H9 (cell line): ENCODE results near the gene CYP21A2. TPM values are rescaled to one million over a fixed set of nuclear protein-coding genes. Genes with fewer than 3 reads are reported as not detected.
"Not testable (repeated sequence)": the region's sequence is repeated elsewhere in the genome, so short reads cannot be mapped to it uniquely, and the experiment has no call there.

ENCODE experiments used
- DNase-seq: peaks from one replicate; pipeline ENCODE4 v3.0.0-alpha.2; 2017
- H2AFZ ChIP-seq: one replicate; pipeline ENCODE4 v1.6.1; 2013; ENCODE audit warnings: mild to moderate bottlenecking, low read length, control low read depth, moderate library complexity
- H2AK5ac ChIP-seq: 2 replicates; pipeline ENCODE4 v1.6.1; 2013; ENCODE audit warnings: low read length, control low read depth, mixed read lengths; ENCODE audit not compliant: insufficient read length
- H2BK120ac ChIP-seq: one replicate; pipeline ENCODE4 v1.6.1; 2013; ENCODE audit warnings: low read depth, mild to moderate bottlenecking, low read length, control low read depth, inconsistent platforms; ENCODE audit not compliant: poor library complexity, severe bottlenecking
- H2BK12ac ChIP-seq: 2 replicates; pipeline ENCODE4 v1.6.1; 2013; ENCODE audit warnings: low read length, control low read depth, mixed read lengths, low read depth; ENCODE audit not compliant: insufficient read length
- H2BK15ac ChIP-seq: 2 replicates; pipeline ENCODE4 v1.6.1; 2013; ENCODE audit warnings: low read depth, low read length, control low read depth
- H2BK20ac ChIP-seq: one replicate; pipeline ENCODE4 v1.6.1; 2013; ENCODE audit warnings: low read depth, mild to moderate bottlenecking, low read length, control low read depth, inconsistent platforms; ENCODE audit not compliant: poor library complexity, severe bottlenecking
- H2BK5ac ChIP-seq: 2 replicates; pipeline ENCODE4 v1.6.1; 2013; ENCODE audit warnings: low read length, control low read depth, mixed read lengths; ENCODE audit not compliant: insufficient read length
- H3K14ac ChIP-seq: 2 replicates; pipeline ENCODE4 v1.6.1; 2013; ENCODE audit warnings: low read length, control low read depth; ENCODE audit not compliant: insufficient read depth
- H3K18ac ChIP-seq: 2 replicates; pipeline ENCODE4 v1.6.1; 2013; ENCODE audit warnings: low read depth, mild to moderate bottlenecking, mixed read lengths, low read length, control low read depth; ENCODE audit not compliant: insufficient read length
- H3K23ac ChIP-seq: 2 replicates; pipeline ENCODE4 v1.6.1; 2013; ENCODE audit warnings: low read length, control low read depth, mixed read lengths, low read depth; ENCODE audit not compliant: insufficient read length
- H3K23me2 ChIP-seq: 2 replicates; pipeline ENCODE4 v1.6.1; 2013; ENCODE audit warnings: low read depth, mild to moderate bottlenecking, mixed read lengths, low read length, control low read depth; ENCODE audit not compliant: insufficient read length, poor library complexity, severe bottlenecking
- H3K27ac ChIP-seq: 2 replicates; pipeline ENCODE4 v1.5.1; 2013; ENCODE audit warnings: low read length, control low read depth, mixed read lengths, low read depth; ENCODE audit not compliant: insufficient read length
- H3K27me3 ChIP-seq: 2 replicates; pipeline ENCODE4 v1.6.1; 2013; ENCODE audit warnings: low read length, control low read depth, inconsistent platforms; ENCODE audit not compliant: insufficient read depth
- H3K4ac ChIP-seq: 2 replicates; pipeline ENCODE4 v1.6.1; 2013; ENCODE audit warnings: low read depth, mild to moderate bottlenecking, control low read depth, inconsistent platforms, low read length, moderate library complexity
- H3K4me1 ChIP-seq: 2 replicates; pipeline ENCODE4 v1.6.1; 2013; ENCODE audit warnings: low read length, control low read depth, inconsistent platforms; ENCODE audit not compliant: insufficient read depth
- H3K4me2 ChIP-seq: 2 replicates; pipeline ENCODE4 v1.6.1; 2013; ENCODE audit warnings: low read length, control low read depth, mixed read lengths; ENCODE audit not compliant: insufficient read length, insufficient read depth
- H3K56ac ChIP-seq: 2 replicates; pipeline ENCODE4 v1.6.1; 2013; ENCODE audit warnings: low read depth, mild to moderate bottlenecking, mixed read lengths, low read length, control low read depth; ENCODE audit not compliant: insufficient read length
- H3K79me1 ChIP-seq: 2 replicates; pipeline ENCODE4 v1.6.1; 2013; ENCODE audit warnings: low read depth, mild to moderate bottlenecking, moderate library complexity, low read length, control low read depth, inconsistent platforms; ENCODE audit not compliant: insufficient read depth, poor library complexity, severe bottlenecking
- H3K79me2 ChIP-seq: 2 replicates; pipeline ENCODE4 v1.6.1; 2013; ENCODE audit warnings: low read length, control low read depth, inconsistent platforms; ENCODE audit not compliant: insufficient read depth
- H3K9ac ChIP-seq: 2 replicates; pipeline ENCODE4 v1.6.1; 2013; ENCODE audit warnings: low read length, control low read depth, mixed read lengths; ENCODE audit not compliant: insufficient read length; ENCODE audit errors: extremely low read depth
- H3K9me3 ChIP-seq: one replicate; pipeline ENCODE4 v1.6.1; 2013; ENCODE audit warnings: low read depth, low read length, inconsistent platforms; ENCODE audit not compliant: control insufficient read depth
- H3T11ph ChIP-seq: one replicate; pipeline ENCODE4 v1.6.1; 2013; ENCODE audit warnings: mild to moderate bottlenecking, low read length, control low read depth, inconsistent platforms
- H4K20me1 ChIP-seq: one replicate; pipeline ENCODE4 v1.6.1; 2013; ENCODE audit not compliant: control insufficient read depth, insufficient read length, insufficient read depth
- H4K5ac ChIP-seq: 2 replicates; pipeline ENCODE4 v1.6.1; 2013; ENCODE audit warnings: low read depth, mild to moderate bottlenecking, mixed read lengths, low read length, control low read depth; ENCODE audit not compliant: insufficient read length
- H4K8ac ChIP-seq: replicated peaks from 2 replicates; pipeline ENCODE4 v1.6.1; 2013; ENCODE audit warnings: low read length, control low read depth, mixed read lengths, low read depth; ENCODE audit not compliant: insufficient read length
- H4K91ac ChIP-seq: 2 replicates; pipeline ENCODE4 v1.6.1; 2013; ENCODE audit warnings: low read depth, mild to moderate bottlenecking, moderate library complexity, mixed read lengths, low read length, control low read depth; ENCODE audit not compliant: insufficient read length
- H3K27ac Mint-ChIP-seq, 3 experiments: 2 replicates in 2 of 3; 3 replicates in 1 of 3; pipeline ENCODE4 v1.8.0; 2020 to 2021; ENCODE audit warnings: mixed read lengths in 3 of 3, mild to moderate bottlenecking in 1 of 3, moderate library complexity in 1 of 3
- H3K27me3 Mint-ChIP-seq: 2 replicates; pipeline ENCODE4 v1.8.0; 2021; ENCODE audit warnings: low read depth, mild to moderate bottlenecking, moderate library complexity, mixed read lengths
- H3K36me3 Mint-ChIP-seq, 3 experiments: 2 replicates in 2 of 3; 3 replicates in 1 of 3; pipeline ENCODE4 v1.8.0; 2020 to 2021; ENCODE audit warnings: low read depth in 3 of 3, mixed read lengths in 3 of 3; ENCODE audit not compliant: insufficient read depth in 1 of 3
- H3K4me1 Mint-ChIP-seq, 2 experiments: 2 replicates each; pipeline ENCODE4 v1.8.0; 2020; ENCODE audit warnings: mixed read lengths in 2 of 2
- H3K4me3 Mint-ChIP-seq, 2 experiments: 2 replicates in 1 of 2; 3 replicates in 1 of 2; pipeline ENCODE4 v1.8.0; 2020 to 2021; ENCODE audit warnings: mild to moderate bottlenecking in 2 of 2, mixed read lengths in 2 of 2, moderate library complexity in 1 of 2
- H3K9me3 Mint-ChIP-seq, 2 experiments: 2 replicates in 1 of 2; 3 replicates in 1 of 2; pipeline ENCODE4 v1.8.0; 2020; ENCODE audit warnings: mild to moderate bottlenecking in 2 of 2, mixed read lengths in 2 of 2, moderate library complexity in 1 of 2
- CTCF ChIP-seq: fragments of 200-600 bp; sonication (generic); conservative IDR thresholded peaks from 3 replicates; pipeline ENCODE4 v1.8.0; 2021; ENCODE audit warnings: antibody characterized with exemption, mild to moderate bottlenecking
- WGBS: extraction: QIAGEN DNeasy Blood & Tissue Kit; methylation state at CpG from one replicate; pipeline ENCODE4 v1.1.7; 2013; ENCODE audit warnings: missing lambda C conversion rate, low lambda C conversion rate, mixed read lengths; ENCODE audit not compliant: insufficient read length; ENCODE audit errors: extremely low coverage; 5-methylcytosine and 5-hydroxymethylcytosine counted together
- total RNA-seq: library from RNA; stranded (reverse); gene quantifications from 2 replicates; pipeline ENCODE4 v1.2.1, GENCODE V29; 2021

CYP21A2 gene
- total RNA-seq, 1 experiment from 2014 or later = not detected

- H3K79me2 ChIP-seq = no peaks in the 10 kb centered on the region
- H3K36me3 Mint-ChIP-seq = no peaks in the 10 kb centered on the region; a peak in 1 of 7 replicates
- no peaks in the 10 kb centered on the region for H4K20me1 ChIP-seq
- H3K4me3 Mint-ChIP-seq = peak overlapping the region in 1 of 2 experiments; percentile 32; a peak in 2 of 5 replicates
- H3K27ac Mint-ChIP-seq = peak overlapping the region in 2 of 3 experiments; percentile 36 to 81; a peak in 3 of 7 replicates
- H3K27ac ChIP-seq = no peak overlapping the region
- H3K23me2 ChIP-seq = no peaks in the 10 kb centered on the region
- peaks cover 3% of the 10 kb centered on the region for H3K27me3 Mint-ChIP-seq
- H3K56ac ChIP-seq = no peak overlapping the region
- no peaks in the 10 kb centered on the region for H3K9me3 Mint-ChIP-seq
- no peak overlapping the region for H2BK12ac ChIP-seq
- H3K4ac ChIP-seq = no peak overlapping the region
- H3K4me2 ChIP-seq = no peak overlapping the region
- no peak overlapping the region for H3K14ac ChIP-seq
- DNase-seq = peak; percentile 13
- H3K79me1 ChIP-seq = no peaks in the 10 kb centered on the region
- no peak overlapping the region for H2BK15ac ChIP-seq
- WGBS = no CpG with 5 or more reads among the region's 5 CpGs
- H4K91ac ChIP-seq = no peak overlapping the region
- H2BK5ac ChIP-seq = no peak overlapping the region
- TF ChIP-seq CTCF = no peak
- no peak overlapping the region for H4K8ac ChIP-seq
- H3K18ac ChIP-seq = no peak overlapping the region
- no peaks in the 10 kb centered on the region for H3K9me3 ChIP-seq
- no peak overlapping the region for H3T11ph ChIP-seq
- no peak overlapping the region for H2AFZ ChIP-seq
- no peak overlapping the region for H2BK20ac ChIP-seq
- no peaks in the 10 kb centered on the region for H3K27me3 ChIP-seq
- H4K5ac ChIP-seq = no peak overlapping the region
- peaks cover 2 to 11% of the 10 kb centered on the region in 2 experiments; a peak in 3 of 4 replicates for H3K4me1 Mint-ChIP-seq
- no peaks in the 10 kb centered on the region for H3K4me1 ChIP-seq
- no peak overlapping the region for H3K23ac ChIP-seq
- H2AK5ac ChIP-seq = no peak overlapping the region
- H3K9ac ChIP-seq = no peak overlapping the region
- no peak overlapping the region for H2BK120ac ChIP-seq
Observed at GRCh38 chr6:32050562-32050961, 12.3 kb downstream of the CYP21A2 start.

- H3K27me3 ChIP-seq, H3K18ac ChIP-seq, H3K27me3 Mint-ChIP-seq, H3K27ac ChIP-seq, H4K8ac ChIP-seq, H3K4me2 ChIP-seq, H3K79me2 ChIP-seq, H3K4me1 ChIP-seq, H3K36me3 Mint-ChIP-seq, H4K5ac ChIP-seq, H3K79me1 ChIP-seq, H2BK120ac ChIP-seq, H2BK5ac ChIP-seq, H3K23me2 ChIP-seq, H2BK15ac ChIP-seq, H4K91ac ChIP-seq, H3T11ph ChIP-seq, H2AK5ac ChIP-seq, H4K20me1 ChIP-seq, H3K27ac Mint-ChIP-seq, H3K23ac ChIP-seq, H3K56ac ChIP-seq, H2BK12ac ChIP-seq, H3K9me3 ChIP-seq, DNase-seq, H2AFZ ChIP-seq, H3K4ac ChIP-seq, H3K14ac ChIP-seq, H3K4me3 Mint-ChIP-seq, H3K4me1 Mint-ChIP-seq, H3K9ac ChIP-seq, H3K9me3 Mint-ChIP-seq, H2BK20ac ChIP-seq: not testable (repeated sequence)
- no CpG with 5 or more reads among the region's 20 CpGs for WGBS
Observed at GRCh38 chr6:32052626-32053025, 14.4 kb downstream of the CYP21A2 start.
